Karpas-422 (cell line): ENCODE results near the gene EIF5B. TPM values are rescaled to one million over a fixed set of nuclear protein-coding genes. Genes with fewer than 3 reads are reported as not detected.

Experiments
- DNase-seq: peaks from one replicate; pipeline ENCODE4 v3.0.0-alpha.2; 2015
- H2AFZ ChIP-seq: fragments of 200-600 bp; sonication (generic); 2 replicates; pipeline ENCODE4 v1.6.1; 2014; ENCODE audit warnings: antibody characterized with exemption, low read length, mixed read lengths
- H3K27ac ChIP-seq: fragments of 200-600 bp; sonication (generic); 2 replicates; pipeline ENCODE4 v1.5.1; 2014; ENCODE audit warnings: mild to moderate bottlenecking, low read length, moderate library complexity
- H3K27me3 ChIP-seq: fragments of 200-600 bp; sonication (generic); 2 replicates; pipeline ENCODE4 v1.6.1; 2014; ENCODE audit warnings: low read length, mixed read lengths
- H3K36me3 ChIP-seq: fragments of 200-600 bp; sonication (generic); 2 replicates; pipeline ENCODE4 v1.6.1; 2014; ENCODE audit warnings: low read length, mixed read lengths; ENCODE audit not compliant: insufficient read depth
- H3K4me1 ChIP-seq: fragments of 200-600 bp; sonication (generic); 2 replicates; pipeline ENCODE4 v1.6.1; 2014; ENCODE audit warnings: mild to moderate bottlenecking, low read length, mixed read lengths
- H3K4me2 ChIP-seq: fragments of 200-600 bp; sonication (generic); 2 replicates; pipeline ENCODE4 v1.6.1; 2014; ENCODE audit warnings: low read length, low read depth, mild to moderate bottlenecking; ENCODE audit not compliant: poor library complexity, severe bottlenecking
- H3K4me3 ChIP-seq: fragments of 200-600 bp; sonication (generic); 2 replicates; pipeline ENCODE4 v1.5.1; 2014; ENCODE audit warnings: mild to moderate bottlenecking, antibody characterized with exemption, low read length, mixed read lengths
- H3K79me2 ChIP-seq: fragments of 200-600 bp; sonication (generic); 2 replicates; pipeline ENCODE4 v1.6.1; 2014; ENCODE audit warnings: mild to moderate bottlenecking, low read length, mixed read lengths
- H3K9ac ChIP-seq: fragments of 200-600 bp; sonication (generic); 2 replicates; pipeline ENCODE4 v1.6.0; 2014; ENCODE audit warnings: low read length
- H3K9me2 ChIP-seq: fragments of 200-600 bp; sonication (generic), shearing (Covaris generic); replicated peaks from 2 replicates; pipeline ENCODE4 v1.6.0; 2014; ENCODE audit warnings: mild to moderate bottlenecking, low read length, moderate library complexity; ENCODE audit not compliant: insufficient read depth
- H3K9me3 ChIP-seq: fragments of 300-700, 200-600 bp; sonication (generic); 2 replicates; pipeline ENCODE4 v1.6.1; 2014; ENCODE audit warnings: low read length, mixed read lengths
- H4K20me1 ChIP-seq: fragments of 200-600 bp; sonication (generic); 2 replicates; pipeline ENCODE4 v1.6.1; 2014; ENCODE audit warnings: mild to moderate bottlenecking, antibody characterized with exemption, low read length, low read depth; ENCODE audit not compliant: insufficient read depth
- total RNA-seq: library from RNA; depleted of rRNA; stranded (reverse); fragments of >200 nt; shearing (Covaris generic); gene quantifications from 2 replicates; pipeline ENCODE4 v1.2.3, GENCODE V29; 2014; ENCODE audit warnings: low replicate concordance

The EIF5B gene
- total RNA-seq, 1 experiment from 2014 or later, result 35.5 TPM

DNA sequence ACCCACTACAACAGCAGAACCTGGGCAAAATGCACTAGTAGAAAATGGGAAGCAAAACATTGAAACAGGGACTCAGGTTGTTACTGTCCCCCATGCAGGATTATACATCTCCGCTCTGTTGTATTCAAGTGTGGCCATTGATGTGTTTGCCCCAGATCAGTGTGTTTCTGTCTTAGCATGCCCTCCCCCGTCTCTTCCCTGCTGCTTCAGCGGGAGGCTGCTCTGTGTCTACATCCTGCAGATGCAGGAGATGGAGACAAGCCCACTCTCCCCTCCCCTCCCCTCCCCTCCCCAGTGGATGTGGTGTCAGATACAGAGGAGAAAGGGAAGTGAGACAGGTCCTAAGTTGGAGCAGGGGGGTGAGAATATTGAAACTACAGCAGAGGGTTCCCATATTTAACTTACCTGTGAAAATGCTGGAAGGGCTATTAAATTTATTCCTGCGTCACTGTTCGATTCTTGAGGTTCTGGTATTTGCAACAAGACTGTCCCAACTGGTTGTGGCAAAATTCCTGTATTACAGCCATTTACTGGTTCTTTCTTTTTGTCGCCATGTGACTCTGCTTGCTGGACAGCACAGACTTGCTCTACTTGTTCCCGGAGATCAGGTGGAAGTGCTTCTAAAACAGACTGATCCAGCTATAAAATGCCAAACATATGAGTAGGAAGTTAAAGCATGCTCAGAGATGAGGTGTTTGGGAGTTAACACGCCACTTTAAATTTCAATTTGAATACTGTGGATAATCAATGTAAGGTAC is 67.0 kb downstream of the EIF5B start:
- no peaks in the 10 kb centered on the region for H3K9me3 ChIP-seq
- H3K4me3 ChIP-seq, result no peak overlapping the region
- no peak overlapping the region for H3K27ac ChIP-seq
- DNase-seq, result no peak
- H3K4me2 ChIP-seq, result no peak overlapping the region
- peaks cover 17% of the 10 kb centered on the region for H3K4me1 ChIP-seq
- peaks cover 10% of the 10 kb centered on the region for H3K79me2 ChIP-seq
- H3K36me3 ChIP-seq, result peaks cover 84% of the 10 kb centered on the region
- H3K9ac ChIP-seq, result no peak overlapping the region
- no peaks in the 10 kb centered on the region for H3K27me3 ChIP-seq
- H3K9me2 ChIP-seq, result no peaks in the 10 kb centered on the region
- H2AFZ ChIP-seq, result no peak overlapping the region
- no peaks in the 10 kb centered on the region; the same call in 1 of the 2 replicates for H4K20me1 ChIP-seq

GRCh38 chr2:99404797-99405669 is 67.8 kb downstream of the EIF5B start:
- H4K20me1 ChIP-seq, result no peaks in the 10 kb centered on the region; the same call in 1 of the 2 replicates
- H3K36me3 ChIP-seq, result peaks cover 82% of the 10 kb centered on the region
- peaks cover 10% of the 10 kb centered on the region for H3K79me2 ChIP-seq
- H2AFZ ChIP-seq, result no peak overlapping the region
- no peak overlapping the region; the same call in 1 of the 2 replicates for H3K9ac ChIP-seq
- H3K9me3 ChIP-seq, result no peaks in the 10 kb centered on the region
- no peak overlapping the region for H3K4me2 ChIP-seq
- no peaks in the 10 kb centered on the region for H3K9me2 ChIP-seq
- H3K4me3 ChIP-seq, result no peak overlapping the region
- H3K4me1 ChIP-seq, result peaks cover 17% of the 10 kb centered on the region
- H3K27ac ChIP-seq, result peak overlapping the region; percentile 11
- peak; percentile 51 for DNase-seq
- no peaks in the 10 kb centered on the region for H3K27me3 ChIP-seq

DNA sequence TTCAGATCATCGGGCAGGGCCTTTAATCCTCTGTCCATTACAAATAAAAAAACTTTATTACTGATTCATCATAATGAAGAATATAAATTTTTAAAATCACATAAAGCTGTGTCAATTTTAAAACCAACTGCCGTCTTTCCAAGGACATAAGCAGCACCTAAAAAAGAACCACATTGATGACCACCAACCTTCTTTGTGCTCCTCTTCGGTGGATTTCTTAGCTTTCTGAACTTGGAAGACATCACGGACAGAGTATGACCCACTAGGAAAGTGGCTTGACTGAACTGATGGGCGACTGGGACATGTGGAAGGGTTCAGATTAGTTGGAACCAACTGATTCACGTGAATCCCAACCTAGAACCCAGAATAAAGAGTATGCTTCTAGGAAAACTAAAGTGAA is 68.9 kb downstream of the EIF5B start:
- H3K4me3 ChIP-seq, result no peak overlapping the region
- H3K4me1 ChIP-seq, result peaks cover 17% of the 10 kb centered on the region
- peaks cover 71% of the 10 kb centered on the region for H3K36me3 ChIP-seq
- H3K27me3 ChIP-seq, result no peaks in the 10 kb centered on the region
- no peaks in the 10 kb centered on the region for H3K9me2 ChIP-seq
- H3K27ac ChIP-seq, result no peak overlapping the region
- H2AFZ ChIP-seq, result no peak overlapping the region
- H3K79me2 ChIP-seq, result peaks cover 10% of the 10 kb centered on the region
- no peaks in the 10 kb centered on the region for H3K9me3 ChIP-seq
- DNase-seq, result no peak
- no peaks in the 10 kb centered on the region; the same call in 1 of the 2 replicates for H4K20me1 ChIP-seq
- H3K9ac ChIP-seq, result no peak overlapping the region
- H3K4me2 ChIP-seq, result no peak overlapping the region

- Histone ChIP-seq H3K4me2 (no peak overlapping the region), H3K9me2 (no peaks in the 10 kb centered on the region), H3K4me1 (peaks cover 7% of the 10 kb centered on the region), H3K27me3 (no peaks in the 10 kb centered on the region), H3K36me3 (peaks cover 62% of the 10 kb centered on the region; the same call in 1 of the 2 replicates), H3K79me2 (peaks cover under 1% of the 10 kb centered on the region; the same call in 1 of the 2 replicates), H3K27ac (no peak overlapping the region), H3K4me3 (no peak overlapping the region), H4K20me1 (no peaks in the 10 kb centered on the region), H3K9ac (no peak overlapping the region), H2AFZ (no peak overlapping the region), H3K9me3 (no peaks in the 10 kb centered on the region)
- DNase-seq, result no peak
These were observed 73.1 kb downstream of the EIF5B start for GRCh38 chr2:99410276-99410675.

GRCh38 chr2:99414566-99414965 is 77.4 kb downstream of the EIF5B start:
- H3K4me1 ChIP-seq, result no peaks in the 10 kb centered on the region
- no peak for DNase-seq
- 0 out of 2 replicates have a peak, but pooled peaks cover 6% of the 10 kb centered on the region for H3K79me2 ChIP-seq
- H3K9me2 ChIP-seq, result no peaks in the 10 kb centered on the region
- no peak overlapping the region for H3K4me3 ChIP-seq
- H3K9me3 ChIP-seq, result no peaks in the 10 kb centered on the region
- H3K9ac ChIP-seq, result no peak overlapping the region
- no peak overlapping the region for H3K4me2 ChIP-seq
- H2AFZ ChIP-seq, result no peak overlapping the region
- no peaks in the 10 kb centered on the region for H3K27me3 ChIP-seq
- H3K36me3 ChIP-seq, result peaks cover 59% of the 10 kb centered on the region; the same call in 1 of the 2 replicates
- H4K20me1 ChIP-seq, result no peaks in the 10 kb centered on the region
- no peak overlapping the region for H3K27ac ChIP-seq

GRCh38 chr2:99417396-99417795 is 80.2 kb downstream of the EIF5B start:
- H3K4me2 ChIP-seq, result no peak overlapping the region
- H3K27me3 ChIP-seq, result no peaks in the 10 kb centered on the region
- peaks cover 21% of the 10 kb centered on the region for H3K79me2 ChIP-seq
- peaks cover 71% of the 10 kb centered on the region; the same call in 1 of the 2 replicates for H3K36me3 ChIP-seq
- no peak overlapping the region for H3K4me3 ChIP-seq
- no peaks in the 10 kb centered on the region for H4K20me1 ChIP-seq
- no peak overlapping the region for H3K9ac ChIP-seq
- no peak for DNase-seq
- no peaks in the 10 kb centered on the region for H3K4me1 ChIP-seq
- H3K9me2 ChIP-seq, result no peaks in the 10 kb centered on the region
- no peaks in the 10 kb centered on the region for H3K9me3 ChIP-seq
- H2AFZ ChIP-seq, result no peak overlapping the region
- no peak overlapping the region for H3K27ac ChIP-seq

- Histone ChIP-seq H3K9ac (no peak overlapping the region), H3K36me3 (peaks cover 69% of the 10 kb centered on the region), H3K79me2 (peaks cover 37% of the 10 kb centered on the region)
These were observed 82.8 kb downstream of the EIF5B start for GRCh38 chr2:99420031-99420430.

DNA sequence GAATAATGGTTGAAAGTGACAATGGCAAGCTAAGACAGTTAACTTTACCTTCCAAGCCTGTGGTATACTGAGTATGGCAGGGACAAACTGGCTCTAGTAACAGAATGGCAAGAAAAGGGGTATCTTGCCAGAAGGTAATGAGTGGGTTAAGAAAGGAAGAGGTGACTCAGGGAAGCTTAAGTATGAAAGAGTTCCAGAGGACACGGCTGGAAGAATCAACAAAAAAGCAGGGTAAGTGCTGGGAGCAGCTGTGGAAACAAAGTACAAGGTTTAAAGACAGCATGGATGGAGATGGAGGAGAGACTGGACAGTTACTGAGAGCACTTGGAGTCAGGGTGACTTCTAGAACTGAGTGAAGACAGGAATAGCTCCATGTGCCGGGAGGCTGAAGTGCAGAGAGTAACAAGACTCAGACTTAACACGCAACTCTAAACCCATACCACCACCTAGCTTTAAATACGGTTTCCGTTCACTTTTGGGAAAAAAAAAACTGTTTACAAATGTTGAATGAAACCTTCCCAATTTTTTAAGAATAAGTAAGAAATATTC is 83.6 kb downstream of the EIF5B start:
- peak; percentile 36 for DNase-seq
- H3K27me3 ChIP-seq, result no peaks in the 10 kb centered on the region
- H3K4me2 ChIP-seq, result no peak overlapping the region
- H3K79me2 ChIP-seq, result peaks cover 40% of the 10 kb centered on the region
- no peaks in the 10 kb centered on the region for H4K20me1 ChIP-seq
- no peaks in the 10 kb centered on the region for H3K4me1 ChIP-seq
- no peak overlapping the region for H2AFZ ChIP-seq
- peaks cover 68% of the 10 kb centered on the region for H3K36me3 ChIP-seq
- no peak overlapping the region for H3K9ac ChIP-seq
- H3K4me3 ChIP-seq, result no peak overlapping the region
- no peaks in the 10 kb centered on the region for H3K9me3 ChIP-seq
- H3K27ac ChIP-seq, result no peak overlapping the region
- no peaks in the 10 kb centered on the region for H3K9me2 ChIP-seq

More at GRCh38 chr2:99420031-99420430, 82.8 kb downstream of the EIF5B start:
- H3K27ac ChIP-seq, result no peak overlapping the region
- H3K4me1 ChIP-seq, result no peaks in the 10 kb centered on the region
- H3K9me2 ChIP-seq, result no peaks in the 10 kb centered on the region
- H4K20me1 ChIP-seq, result no peaks in the 10 kb centered on the region
- no peak overlapping the region for H2AFZ ChIP-seq
- H3K4me2 ChIP-seq, result no peak overlapping the region
- no peaks in the 10 kb centered on the region for H3K27me3 ChIP-seq
- H3K4me3 ChIP-seq, result no peak overlapping the region
- DNase-seq, result no peak
- no peaks in the 10 kb centered on the region for H3K9me3 ChIP-seq
